ENCODE measurements around the gene SYF2. TPM values are rescaled to one million over a fixed set of nuclear protein-coding genes. Genes with fewer than 3 reads are reported as not detected.

The SYF2 gene
- total RNA-seq, 4 donors from 2014 or later = 32.7 to 52.2 (median 43.7) TPM

DNA sequence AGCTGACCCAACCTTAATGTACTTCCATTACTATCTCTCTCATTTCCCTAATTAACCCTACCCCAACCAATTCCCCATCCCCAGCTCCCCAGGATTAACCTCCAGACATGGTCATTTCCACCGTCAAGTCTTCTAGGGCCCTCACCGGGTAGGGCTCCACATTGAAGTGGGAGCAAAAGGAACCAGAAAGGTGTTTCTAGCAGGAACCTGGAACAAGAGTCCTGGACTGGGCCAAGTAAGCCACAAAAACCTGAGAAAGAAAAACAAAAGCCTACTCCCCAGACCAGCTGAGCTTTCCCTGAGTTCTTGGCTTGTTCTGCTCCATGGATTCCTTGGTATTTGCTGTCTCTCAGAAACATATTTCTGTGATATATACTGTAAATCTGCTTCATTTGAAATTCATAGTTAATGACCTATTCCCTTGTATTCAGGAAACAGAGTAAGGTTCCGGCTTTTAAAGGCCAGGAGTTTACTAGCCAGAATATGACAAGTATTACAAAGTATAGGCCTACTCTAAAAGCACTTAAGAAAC lies 58.4 kb downstream of the SYF2 start:
- Histone ChIP-seq H3K4me3 (no peak overlapping the region), H3K27ac (no peak overlapping the region)
- 82 to 89% methylated on average over 3 of the region's 3 CpGs for WGBS, 2 donors

More for the DNA sequence above, 58.4 kb downstream of the SYF2 start:
- TF ChIP-seq, protein P1, sequence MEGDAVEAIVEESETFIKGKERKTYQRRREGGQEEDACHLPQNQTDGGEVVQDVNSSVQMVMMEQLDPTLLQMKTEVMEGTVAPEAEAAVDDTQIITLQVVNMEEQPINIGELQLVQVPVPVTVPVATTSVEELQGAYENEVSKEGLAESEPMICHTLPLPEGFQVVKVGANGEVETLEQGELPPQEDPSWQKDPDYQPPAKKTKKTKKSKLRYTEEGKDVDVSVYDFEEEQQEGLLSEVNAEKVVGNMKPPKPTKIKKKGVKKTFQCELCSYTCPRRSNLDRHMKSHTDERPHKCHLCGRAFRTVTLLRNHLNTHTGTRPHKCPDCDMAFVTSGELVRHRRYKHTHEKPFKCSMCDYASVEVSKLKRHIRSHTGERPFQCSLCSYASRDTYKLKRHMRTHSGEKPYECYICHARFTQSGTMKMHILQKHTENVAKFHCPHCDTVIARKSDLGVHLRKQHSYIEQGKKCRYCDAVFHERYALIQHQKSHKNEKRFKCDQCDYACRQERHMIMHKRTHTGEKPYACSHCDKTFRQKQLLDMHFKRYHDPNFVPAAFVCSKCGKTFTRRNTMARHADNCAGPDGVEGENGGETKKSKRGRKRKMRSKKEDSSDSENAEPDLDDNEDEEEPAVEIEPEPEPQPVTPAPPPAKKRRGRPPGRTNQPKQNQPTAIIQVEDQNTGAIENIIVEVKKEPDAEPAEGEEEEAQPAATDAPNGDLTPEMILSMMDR (IDR thresholded peaks at IDR 0.05) = no peak
- TF ChIP-seq EP300 (IDR thresholded peaks at IDR 0.05) (no peak), POLR2A (IDR thresholded peaks at IDR 0.05) (no peak)
- no peaks in the 10 kb centered on the region for H3K9me3 ChIP-seq
- no peaks in the 10 kb centered on the region for H3K36me3 ChIP-seq
- H3K27me3 ChIP-seq = no peaks in the 10 kb centered on the region
- no peak for DNase-seq (ENCODE audit: low spot score in 2 of 2)
- no peaks in the 10 kb centered on the region for H3K4me1 ChIP-seq

Other genes with a start within 250 kb of the SYF2 start
- gene RSRP1, start 15.0 kb upstream of the SYF2 start, total RNA-seq = 100 to 1,000 TPM; 169 to 191 (median 178) TPM
- gene RHD, start 40.0 kb upstream of the SYF2 start, total RNA-seq = not detected
- gene TMEM50A, start 105.8 kb upstream of the SYF2 start, total RNA-seq = 100 to 1,000 TPM in 1 of 4 donors, 10 to 100 TPM in 3; 62.1 to 109 (median 81.5) TPM
- under 1 TPM in 1 of 4 donors, not detected in 3; 0.22 TPM for gene RHCE, start 188.3 kb upstream of the SYF2 start, total RNA-seq
- gene MACO1, start 198.4 kb upstream of the SYF2 start, total RNA-seq = 10 to 100 TPM in 3 of 4 donors, 1 to 10 TPM in 1; 8.8 to 16.2 (median 13.7) TPM

All from tibial nerve (tissue), 4 donors.